Sigmoid colon (tissue), 4 donors: Measurements from ENCODE around the gene MACF1.

ENCODE experiments used
- CTCF ChIP-seq, 4 experiments: fragments of 450-650 bp in 3 of 4; fragments of 200-600 bp in 1 of 4; IDR thresholded peaks; one replicate each; pipeline ENCODE4 v1.5.1; 2016 to 2019; ENCODE audit warnings: antibody characterized with exemption in 4 of 4, mild to moderate bottlenecking in 3 of 4, moderate library complexity in 2 of 4
- EP300 ChIP-seq, 4 donors: sonication (generic); formaldehyde crosslinking; IDR thresholded peaks; one replicate each; pipeline ENCODE4 v1.6.1; 2017; ENCODE audit warnings: antibody characterized with exemption in 4 of 4
- POLR2A ChIP-seq, 2 donors: fragments of 450-650 bp; IDR thresholded peaks; one replicate each; pipeline ENCODE4 v1.6.1; 2016; ENCODE audit warnings: antibody characterized with exemption in 2 of 2, mild to moderate bottlenecking in 2 of 2, moderate library complexity in 2 of 2
- POLR2AphosphoS5 ChIP-seq, 4 donors: sonication (generic); formaldehyde crosslinking; IDR thresholded peaks; one replicate each; pipeline ENCODE4 v1.6.1; 2017; ENCODE audit warnings: antibody characterized with exemption in 4 of 4

- TF ChIP-seq EP300 (IDR thresholded peaks at IDR 0.05) (no peak), CTCF (IDR thresholded peaks at IDR 0.05) (no peak), POLR2A (IDR thresholded peaks at IDR 0.05) (no peak), POLR2AphosphoS5 (IDR thresholded peaks at IDR 0.05) (no peak)
These were observed 303.8 kb downstream of the MACF1 start for GRCh38 chr1:39508266-39508665.
